ELF-1 (cell line): Measurements from ENCODE around the gene ZPBP2.

Source experiments
- DNase-seq: peaks from one replicate; pipeline ENCODE4 v3.0.0-alpha.2; 2016; ENCODE audit warnings: low read depth, low spot score

ZPBP2 gene

GRCh38 chr17:39908789-39909352 is 40.9 kb downstream of the ZPBP2 start:
- DNase-seq, result no peak

GRCh38 chr17:39913989-39914388 is 46.0 kb downstream of the ZPBP2 start:
- DNase-seq, result no peak

GRCh38 chr17:39915559-39915958 is 47.6 kb downstream of the ZPBP2 start:
- no peak for DNase-seq

GRCh38 chr17:39916918-39917317 is 48.9 kb downstream of the ZPBP2 start:
- DNase-seq, result no peak

- no peak for DNase-seq
These were observed 51.2 kb downstream of the ZPBP2 start for GRCh38 chr17:39919087-39919683.

GRCh38 chr17:39920218-39921210 is 52.5 kb downstream of the ZPBP2 start:
- no peak for DNase-seq

GRCh38 chr17:39921323-39921722 is 53.3 kb downstream of the ZPBP2 start:
- DNase-seq, result no peak

- DNase-seq, result no peak
These were observed 54.0 kb downstream of the ZPBP2 start for GRCh38 chr17:39922006-39922405.

GRCh38 chr17:39923230-39923629 is 55.2 kb downstream of the ZPBP2 start:
- DNase-seq, result no peak

GRCh38 chr17:39923836-39924690 is 56.1 kb downstream of the ZPBP2 start:
- peak; percentile 90 for DNase-seq

GRCh38 chr17:39924691-39925055 is 56.7 kb downstream of the ZPBP2 start:
- DNase-seq, result no peak

- peak; percentile 77 for DNase-seq
These were observed 57.5 kb downstream of the ZPBP2 start for GRCh38 chr17:39925282-39926134.

- DNase-seq, result no peak
These were observed 58.2 kb downstream of the ZPBP2 start for GRCh38 chr17:39926135-39926587.

GRCh38 chr17:39926588-39927100 is 58.6 kb downstream of the ZPBP2 start:
- peak; percentile 45 for DNase-seq
